Naive thymus-derived CD8-positive, alpha-beta T cell (primary cell): Measurements from ENCODE around the gene CACNA2D4. TPM values are rescaled to one million over a fixed set of nuclear protein-coding genes. Genes with fewer than 3 reads are reported as not detected.

Source experiments
- ATAC-seq, 2 donors: fragments of 150-1000 bp; cut with Tn5 transposase in 1 of 2; sonication (Bioruptor Pico), chemical (Tn5 transposase) in 1 of 2; 1 replicate in 1 of 2; 2 replicates in 1 of 2; pipeline ENCODE4 v1.10.0; 2021; ENCODE audit warnings: mild to moderate bottlenecking in 2 of 2, moderate library complexity in 2 of 2
- POLR2A ChIA-PET: fragments of 350-600 bp; sonication (Branson Sonifier 250); formaldehyde crosslinking; loops from one replicate; lab custom pipeline; 2021; ENCODE audit warnings: antibody characterized with exemption; lab: Charles Lee
- DNase-seq, 10 donors: peaks; one replicate each; pipeline versions ENCODE4 v3.0.0 to v3.0.0-alpha.2; 2020 to 2022
- H3K27ac Mint-ChIP-seq, 10 donors: one replicate each; pipeline ENCODE4 v1.8.0; 2020 to 2022; ENCODE audit warnings: mild to moderate bottlenecking in 10 of 10, mixed read lengths in 10 of 10, moderate library complexity in 4 of 10, inconsistent platforms in 1 of 10
- H3K27me3 Mint-ChIP-seq, 5 donors: one replicate each; pipeline ENCODE4 v1.8.0; 2021 to 2022; ENCODE audit warnings: mixed read lengths in 5 of 5
- H3K36me3 Mint-ChIP-seq, 3 donors: one replicate each; pipeline ENCODE4 v1.8.0; 2020 to 2022; ENCODE audit warnings: mixed read lengths in 3 of 3, mild to moderate bottlenecking in 2 of 3, inconsistent platforms in 1 of 3
- H3K4me1 Mint-ChIP-seq, 4 donors: one replicate each; pipeline ENCODE4 v1.8.0; 2021 to 2022; ENCODE audit warnings: mixed read lengths in 4 of 4
- H3K4me3 Mint-ChIP-seq, 10 donors: one replicate each; pipeline ENCODE4 v1.8.0; 2020 to 2022; ENCODE audit warnings: mild to moderate bottlenecking in 10 of 10, mixed read lengths in 10 of 10, moderate library complexity in 6 of 10, inconsistent platforms in 1 of 10
- H3K9me3 Mint-ChIP-seq, 9 donors: one replicate each; pipeline ENCODE4 v1.8.0; 2020 to 2022; ENCODE audit warnings: mixed read lengths in 9 of 9, mild to moderate bottlenecking in 3 of 9, inconsistent platforms in 1 of 9, moderate library complexity in 1 of 9
- polyA plus RNA-seq, 3 donors: library from polyadenylated mRNA; unstranded; fragments of 300-500 nt; fragmentation: Illumina TruSeq; gene quantifications; one replicate each; pipeline ENCODE4 v1.2.3, GENCODE V29; 2021
- total RNA-seq, 8 experiments: library from RNA in 2 of 8; stranded (reverse) in 2 of 8; gene quantifications; one replicate each; pipeline ENCODE4 v1.2.3 and lab custom pipeline; 2021 to 2026

Gene CACNA2D4
- total and polyA plus RNA-seq, 5 experiments from 2014 or later = 2.1 to 11.5 (median 5.0) TPM

DNA sequence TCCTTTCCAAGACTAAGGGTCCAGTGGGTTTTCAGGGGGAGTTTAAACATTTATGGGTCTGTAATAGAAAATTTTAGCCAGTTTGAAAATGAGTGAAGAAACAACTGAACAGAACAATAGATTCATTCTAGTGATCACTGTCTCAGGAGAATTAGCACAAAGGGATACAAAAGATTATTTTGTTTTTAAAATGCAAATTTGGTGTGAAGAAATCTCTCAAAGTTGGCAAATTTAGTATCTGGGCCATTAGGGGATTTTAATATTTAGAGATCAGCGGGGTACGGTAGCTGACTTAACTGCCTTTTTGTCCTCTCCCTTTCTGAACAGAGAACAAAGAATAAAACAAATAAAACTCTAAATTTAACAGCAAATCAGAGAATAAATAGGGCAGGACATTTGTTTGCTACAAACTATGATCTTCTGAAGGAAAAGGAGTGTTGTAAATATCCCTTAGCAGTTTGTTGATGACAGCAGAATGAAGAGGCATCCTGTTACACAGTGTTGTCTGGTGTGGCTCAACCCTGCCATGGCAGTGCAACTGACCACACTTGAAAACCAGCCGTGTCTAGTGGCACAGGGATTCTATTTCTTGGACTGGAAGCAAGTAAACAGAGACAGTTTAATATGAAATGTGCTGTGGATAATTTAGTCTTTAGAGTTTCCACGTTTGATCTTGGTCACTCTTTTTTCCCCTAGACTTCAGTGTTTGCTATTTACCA, 144.4 kb downstream of the CACNA2D4 start:
- ATAC-seq (no peak), DNase-seq (no peak)
- Mint-ChIP-seq H3K27me3 (no peaks in the 10 kb centered on the region), H3K4me1 (peaks cover 3 to 16% (median 13%) of the 10 kb centered on the region in 4 donors), H3K9me3 (no peaks in the 10 kb centered on the region), H3K4me3 (no peak overlapping the region), H3K27ac (peak overlapping the region in 2 of 10 donors; percentile 57), H3K36me3 (peaks cover 0 to 75% (median 13%) of the 10 kb centered on the region in 3 donors)
- POLR2A ChIA-PET = no interaction called here

DNA sequence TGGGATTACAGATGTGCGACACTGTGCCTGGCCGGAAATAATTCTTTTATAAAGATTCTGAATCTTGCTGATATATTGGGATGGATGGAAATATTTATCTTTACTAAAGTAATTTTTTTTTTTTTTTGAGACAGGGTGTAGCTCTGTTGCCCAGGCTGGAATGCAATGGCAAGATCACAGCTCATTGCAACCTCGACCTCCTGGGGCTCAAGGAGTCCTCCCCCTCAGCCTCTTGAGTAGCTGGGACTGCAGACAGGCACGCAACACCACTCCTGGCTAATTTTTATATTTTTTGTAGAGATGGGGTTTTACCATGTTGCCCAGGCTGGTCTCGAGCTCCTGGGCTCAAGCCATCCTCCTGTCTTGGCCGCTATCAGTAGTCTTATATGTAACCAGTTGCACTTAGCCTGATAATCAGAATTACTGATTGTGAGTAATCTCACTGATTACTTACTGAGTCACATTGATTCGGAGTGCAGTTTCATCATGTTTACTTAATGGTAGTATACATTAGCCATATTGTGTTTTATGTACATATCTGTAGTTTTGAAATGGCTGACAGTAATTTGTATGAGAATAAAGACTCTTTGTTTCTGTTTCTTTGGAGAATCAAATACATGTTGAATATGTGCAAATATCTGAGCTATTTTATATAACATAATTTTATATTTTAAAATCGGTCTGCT, 148.5 kb downstream of the CACNA2D4 start:
- Mint-ChIP-seq H3K4me1 (peaks cover 7 to 19% (median 14%) of the 10 kb centered on the region in 4 donors), H3K36me3 (peaks cover 0 to 44% (median 10%) of the 10 kb centered on the region in 3 donors), H3K4me3 (no peak overlapping the region), H3K27ac (peak overlapping the region in 1 of 10 donors; percentile 84), H3K9me3 (no peaks in the 10 kb centered on the region), H3K27me3 (no peaks in the 10 kb centered on the region)
- POLR2A ChIA-PET = no interaction called here
- DNase-seq (no peak), ATAC-seq (no peak)

- Mint-ChIP-seq H3K27ac (no peak overlapping the region), H3K4me3 (no peak overlapping the region), H3K36me3 (peaks cover 0 to 42% (median 10%) of the 10 kb centered on the region in 3 donors), H3K9me3 (no peaks in the 10 kb centered on the region), H3K4me1 (peaks cover 7 to 22% (median 15%) of the 10 kb centered on the region in 4 donors), H3K27me3 (no peaks in the 10 kb centered on the region)
- DNase-seq (no peak), ATAC-seq (no peak)
- POLR2A ChIA-PET = no interaction called here
These were observed 149.8 kb downstream of the CACNA2D4 start for GRCh38 chr12:1768615-1769014.

GRCh38 chr12:1767407-1768090, 150.9 kb downstream of the CACNA2D4 start:
- Mint-ChIP-seq H3K36me3 (peaks cover 0 to 35% (median 5%) of the 10 kb centered on the region in 3 donors), H3K9me3 (no peaks in the 10 kb centered on the region), H3K27ac (no peak overlapping the region), H3K27me3 (no peaks in the 10 kb centered on the region), H3K4me1 (peaks cover 3 to 27% (median 18%) of the 10 kb centered on the region in 4 donors), H3K4me3 (no peak overlapping the region)
- no peak for DNase-seq
- POLR2A ChIA-PET = interaction anchor here (0.6 kb wide), 1 partner anchor 192 kb away, joined by 6 read pairs; no protein-coding TSS in a partner anchor
- no peak for ATAC-seq

GRCh38 chr12:1766110-1766509, 152.3 kb downstream of the CACNA2D4 start:
- Mint-ChIP-seq H3K4me3 (no peak overlapping the region), H3K9me3 (no peaks in the 10 kb centered on the region), H3K27ac (peak overlapping the region in 2 of 10 donors; percentile 1 to 41), H3K4me1 (peaks cover 3 to 27% (median 20%) of the 10 kb centered on the region in 4 donors), H3K27me3 (no peaks in the 10 kb centered on the region), H3K36me3 (peaks cover 0 to 38% (median 5%) of the 10 kb centered on the region in 3 donors)
- POLR2A ChIA-PET = no interaction called here
- no peak for DNase-seq
- no peak for ATAC-seq

DNA sequence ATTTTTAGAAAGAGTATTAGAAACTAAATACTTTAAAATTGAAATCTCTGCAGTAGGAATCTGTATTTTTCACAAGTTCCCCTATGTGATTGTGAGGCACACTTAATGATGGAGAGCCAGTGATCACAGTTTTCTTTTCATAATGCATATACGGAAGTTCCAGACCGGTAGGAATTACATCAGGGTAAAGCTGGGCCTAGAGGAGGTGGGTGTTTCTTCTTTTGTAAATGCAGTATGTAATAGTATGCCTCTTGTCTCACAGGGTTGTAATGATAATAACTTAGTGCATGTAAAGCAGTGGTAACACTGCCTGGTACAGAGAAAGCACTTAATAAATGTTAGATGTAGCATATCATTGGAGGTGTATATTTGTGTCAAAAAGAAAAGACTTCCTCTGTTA, 155.3 kb downstream of the CACNA2D4 start:
- Mint-ChIP-seq H3K4me3 (no peak overlapping the region), H3K27ac (no peak overlapping the region), H3K27me3 (no peaks in the 10 kb centered on the region), H3K9me3 (no peaks in the 10 kb centered on the region), H3K4me1 (peaks cover 5 to 30% (median 18%) of the 10 kb centered on the region in 4 donors), H3K36me3 (peaks cover 0 to 44% (median 17%) of the 10 kb centered on the region in 3 donors)
- ATAC-seq (no peak), DNase-seq (no peak)
- POLR2A ChIA-PET = no interaction called here

DNA sequence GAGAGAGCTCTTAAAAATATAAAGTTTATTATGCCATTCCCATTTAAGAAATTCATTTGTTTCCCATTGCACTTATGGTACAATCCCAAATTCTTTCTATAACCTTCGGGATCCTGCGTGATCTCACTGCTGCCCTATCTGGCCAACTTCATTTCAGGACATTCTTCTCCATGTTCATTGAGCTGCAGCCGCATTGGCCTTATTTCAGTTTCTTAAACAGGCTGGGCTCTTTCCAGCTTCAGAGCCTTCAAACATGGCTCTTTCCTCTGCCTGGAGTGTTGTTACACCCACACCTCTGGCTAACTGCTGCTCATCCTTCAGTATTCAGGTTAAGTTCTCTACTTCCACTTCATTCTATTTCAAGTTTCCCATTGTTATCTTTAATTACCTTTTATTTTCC, 156.6 kb downstream of the CACNA2D4 start:
- H3K4me3 Mint-ChIP-seq = no peak overlapping the region
- peaks cover 5 to 25% (median 14%) of the 10 kb centered on the region in 4 donors for H3K4me1 Mint-ChIP-seq
- no peak overlapping the region for H3K27ac Mint-ChIP-seq
- DNase-seq (no peak), ATAC-seq (no peak)
- H3K9me3 Mint-ChIP-seq = no peaks in the 10 kb centered on the region
- no peaks in the 10 kb centered on the region for H3K27me3 Mint-ChIP-seq
- POLR2A ChIA-PET = no interaction called here
- H3K36me3 Mint-ChIP-seq = peaks cover 0 to 56% (median 28%) of the 10 kb centered on the region in 3 donors

DNA sequence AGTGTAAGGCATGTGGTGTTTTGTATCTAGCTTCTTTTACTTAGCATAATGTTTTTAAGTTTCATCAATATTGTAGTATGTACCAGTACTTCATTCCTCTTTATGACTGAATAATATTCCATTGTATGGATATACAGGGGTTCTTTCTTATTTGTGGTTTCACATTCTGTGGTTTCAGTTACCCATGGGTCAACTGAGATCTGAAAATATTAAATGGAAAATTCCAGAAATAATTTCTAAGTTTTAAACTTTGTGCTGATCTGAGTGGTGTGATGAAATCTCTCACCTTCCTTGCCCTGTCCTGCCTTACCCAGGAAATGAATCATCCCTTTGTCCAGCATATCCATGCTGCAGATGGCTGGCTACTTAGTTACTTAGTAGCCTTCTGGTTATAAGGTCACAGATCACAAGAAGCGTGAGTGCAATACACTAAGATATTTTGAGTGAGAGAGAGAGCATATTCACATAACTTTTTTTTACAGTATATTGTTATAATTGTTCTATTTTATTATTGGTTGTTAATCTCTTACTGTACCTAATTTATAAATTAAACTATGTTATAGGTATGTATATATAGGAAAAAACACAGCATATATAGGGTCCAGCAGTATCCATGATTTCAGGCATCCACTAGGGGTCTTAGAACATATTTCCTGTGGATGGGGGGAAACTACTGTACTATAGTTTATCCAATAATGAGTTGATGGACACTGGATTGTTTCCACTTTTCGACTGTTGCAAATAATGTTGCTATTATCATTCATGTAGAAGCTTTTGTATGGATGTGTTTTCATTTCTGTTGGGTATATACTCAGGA, 157.7 kb downstream of the CACNA2D4 start:
- POLR2A ChIA-PET = no interaction called here
- Mint-ChIP-seq H3K27ac (no peak overlapping the region), H3K27me3 (no peaks in the 10 kb centered on the region)

GRCh38 chr12:1758887-1759286, 159.6 kb downstream of the CACNA2D4 start:
- peaks cover 4 to 71% (median 40%) of the 10 kb centered on the region in 3 donors for H3K36me3 Mint-ChIP-seq
- no peak for ATAC-seq
- no peak for DNase-seq
- no peaks in the 10 kb centered on the region for H3K9me3 Mint-ChIP-seq
- no peak overlapping the region for H3K4me3 Mint-ChIP-seq
- H3K4me1 Mint-ChIP-seq = peaks cover 6 to 16% (median 7%) of the 10 kb centered on the region in 4 donors
- H3K27me3 Mint-ChIP-seq = no peaks in the 10 kb centered on the region
- H3K27ac Mint-ChIP-seq = peak overlapping the region in 2 of 10 donors; percentile 1 to 25
- POLR2A ChIA-PET = no interaction called here

More for the DNA sequence above, 157.7 kb downstream of the CACNA2D4 start:
- ATAC-seq (no peak), DNase-seq (no peak)
- H3K36me3 Mint-ChIP-seq = peaks cover 4 to 66% (median 32%) of the 10 kb centered on the region in 3 donors
- peaks cover 8 to 25% (median 11%) of the 10 kb centered on the region in 4 donors for H3K4me1 Mint-ChIP-seq
- H3K9me3 Mint-ChIP-seq = no peaks in the 10 kb centered on the region
- H3K4me3 Mint-ChIP-seq = no peak overlapping the region

DNA sequence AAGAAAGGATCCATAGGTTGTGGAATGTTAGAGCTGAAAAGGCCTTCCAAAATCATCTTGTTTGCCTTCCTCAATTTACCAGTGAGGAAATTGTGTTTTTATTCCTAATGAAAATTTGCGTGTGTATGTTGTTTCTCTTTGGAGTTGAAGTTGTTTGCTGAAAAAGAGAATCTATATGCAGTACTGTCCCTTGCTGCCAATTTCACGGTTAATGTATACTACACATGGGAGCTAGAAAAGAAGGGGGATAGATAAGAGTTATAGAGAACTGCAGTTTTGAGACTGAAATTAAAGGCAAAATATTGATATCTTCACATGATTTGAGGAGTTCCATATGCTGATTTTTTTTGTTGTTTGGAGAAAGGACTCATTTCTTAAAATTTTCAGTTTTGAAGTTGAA, 160.1 kb downstream of the CACNA2D4 start:
- H3K9me3 Mint-ChIP-seq = no peaks in the 10 kb centered on the region
- H3K27ac Mint-ChIP-seq = no peak overlapping the region
- H3K4me3 Mint-ChIP-seq = no peak overlapping the region
- ATAC-seq = no peak
- DNase-seq = no peak
- POLR2A ChIA-PET = no interaction called here
- no peaks in the 10 kb centered on the region for H3K27me3 Mint-ChIP-seq
- H3K4me1 Mint-ChIP-seq = peaks cover 6 to 16% (median 6%) of the 10 kb centered on the region in 4 donors
- H3K36me3 Mint-ChIP-seq = peaks cover 4 to 71% (median 40%) of the 10 kb centered on the region in 3 donors

DNA sequence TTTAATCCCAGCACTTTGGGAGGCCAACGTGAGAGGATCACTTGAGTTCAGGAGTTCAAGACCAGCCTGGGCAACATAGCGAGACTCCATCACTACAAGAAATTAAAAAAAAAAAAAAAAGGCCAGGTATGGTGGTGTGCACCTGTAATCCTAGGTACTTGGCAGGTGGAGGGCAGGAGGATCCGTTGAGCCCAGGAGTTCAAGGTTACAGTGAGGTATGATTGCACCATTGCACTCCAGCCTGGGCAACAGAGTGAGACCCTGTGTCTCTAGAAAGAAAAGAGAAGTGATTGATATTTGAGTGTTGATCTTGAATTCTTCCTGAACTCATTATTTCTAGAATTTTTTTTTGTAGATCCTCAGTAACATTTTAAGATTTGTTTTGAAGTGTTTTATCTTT, 168.2 kb downstream of the CACNA2D4 start:
- Mint-ChIP-seq H3K4me1 (peaks cover 8 to 39% (median 20%) of the 10 kb centered on the region in 4 donors), H3K27ac (no peak overlapping the region), H3K36me3 (peaks cover 18 to 50% (median 41%) of the 10 kb centered on the region in 3 donors), H3K4me3 (no peak overlapping the region), H3K27me3 (no peaks in the 10 kb centered on the region), H3K9me3 (peaks cover 3 to 28% (median 14%) of the 10 kb centered on the region in 9 donors)
- ATAC-seq = no peak
- no peak for DNase-seq
- POLR2A ChIA-PET = interaction anchor here (0.7 kb wide), 1 partner anchor 1041 kb away, joined by 4 read pairs; no protein-coding TSS in a partner anchor

GRCh38 chr12:1749019-1749418, 169.4 kb downstream of the CACNA2D4 start:
- Mint-ChIP-seq H3K4me1 (peaks cover 8 to 42% (median 22%) of the 10 kb centered on the region in 4 donors), H3K27ac (peak overlapping the region in 1 of 10 donors; percentile 82), H3K9me3 (peaks cover 3 to 28% (median 14%) of the 10 kb centered on the region in 9 donors), H3K27me3 (no peaks in the 10 kb centered on the region), H3K4me3 (peak overlapping the region in 1 of 10 donors; percentile 7), H3K36me3 (peaks cover 18 to 44% (median 40%) of the 10 kb centered on the region in 3 donors)
- ATAC-seq = no peak
- DNase-seq = no peak
- POLR2A ChIA-PET = no interaction called here
